Naive thymus-derived CD4-positive, alpha-beta T cell (primary cell): ENCODE results near the gene PPP2R5A. TPM values are rescaled to one million over a fixed set of nuclear protein-coding genes. Genes with fewer than 3 reads are reported as not detected.

ENCODE experiments used
- ATAC-seq: fragments of 150-1000 bp; cut with Tn5 transposase; 2 replicates; pipeline ENCODE4 v1.10.0; 2021; ENCODE audit warnings: mild to moderate bottlenecking, moderate library complexity
- CTCF ChIA-PET: fragments of 350-600 bp; sonication (Branson Sonifier 250); formaldehyde crosslinking; loops from one replicate; lab custom pipeline; 2021; ENCODE audit warnings: antibody characterized with exemption; lab: Charles Lee
- POLR2A ChIA-PET: fragments of 350-600 bp; sonication (Branson Sonifier 250); formaldehyde crosslinking; loops from one replicate; lab custom pipeline; 2021; ENCODE audit warnings: antibody characterized with exemption, inconsistent platforms; lab: Charles Lee
- DNase-seq, 9 donors: peaks; one replicate each; pipeline versions ENCODE4 v3.0.0 to v3.0.0-alpha.2; 2020 to 2022; ENCODE audit warnings: mixed read lengths in 1 of 9
- H3K27ac ChIP-seq: one replicate; pipeline ENCODE4 v1.7.0; 2013; ENCODE audit warnings: mild to moderate bottlenecking, low read depth, low read length, moderate library complexity
- H3K27me3 ChIP-seq, 2 donors: one replicate each; pipeline ENCODE4 v1.7.0; 2013; ENCODE audit warnings: low read length in 2 of 2, mild to moderate bottlenecking in 2 of 2, moderate library complexity in 2 of 2; ENCODE audit not compliant: control insufficient read depth in 2 of 2, insufficient read depth in 2 of 2
- H3K36me3 ChIP-seq, 3 experiments: 1 replicate in 2 of 3; 2 replicates in 1 of 3; pipeline ENCODE4 v1.7.0; 2013; ENCODE audit warnings: low read length in 3 of 3, mild to moderate bottlenecking in 3 of 3, moderate library complexity in 1 of 3; ENCODE audit not compliant: insufficient read depth in 3 of 3, control insufficient read depth in 2 of 3
- H3K4me1 ChIP-seq, 2 donors: one replicate each; pipeline ENCODE4 v1.7.0; 2013; ENCODE audit warnings: low read length in 2 of 2, mild to moderate bottlenecking in 2 of 2, moderate library complexity in 1 of 2; ENCODE audit not compliant: control insufficient read depth in 2 of 2, insufficient read depth in 2 of 2
- H3K4me3 ChIP-seq: 2 replicates; pipeline ENCODE4 v1.7.0; 2013; ENCODE audit warnings: mild to moderate bottlenecking, low read length
- H3K9me3 ChIP-seq, 3 experiments: 1 replicate in 2 of 3; 2 replicates in 1 of 3; pipeline ENCODE4 v1.7.0; 2013; ENCODE audit warnings: low read length in 3 of 3; ENCODE audit not compliant: control insufficient read depth in 2 of 3
- H3K27ac Mint-ChIP-seq, 9 donors: one replicate each; pipeline ENCODE4 v1.8.0; 2020 to 2022; ENCODE audit warnings: mixed read lengths in 9 of 9, mild to moderate bottlenecking in 8 of 9, moderate library complexity in 5 of 9, inconsistent platforms in 2 of 9
- H3K27me3 Mint-ChIP-seq, 5 donors: one replicate each; pipeline ENCODE4 v1.8.0; 2021 to 2022; ENCODE audit warnings: mixed read lengths in 5 of 5, mild to moderate bottlenecking in 1 of 5
- H3K36me3 Mint-ChIP-seq, 5 donors: one replicate each; pipeline ENCODE4 v1.8.0; 2020 to 2022; ENCODE audit warnings: mixed read lengths in 5 of 5, mild to moderate bottlenecking in 3 of 5, inconsistent platforms in 1 of 5
- H3K4me1 Mint-ChIP-seq, 7 donors: one replicate each; pipeline ENCODE4 v1.8.0; 2020 to 2022; ENCODE audit warnings: mixed read lengths in 7 of 7, mild to moderate bottlenecking in 3 of 7, inconsistent platforms in 1 of 7
- H3K4me3 Mint-ChIP-seq, 10 donors: one replicate each; pipeline ENCODE4 v1.8.0; 2020 to 2022; ENCODE audit warnings: mild to moderate bottlenecking in 10 of 10, mixed read lengths in 10 of 10, moderate library complexity in 6 of 10, inconsistent platforms in 2 of 10
- H3K9me3 Mint-ChIP-seq, 11 donors: one replicate each; pipeline ENCODE4 v1.8.0; 2020 to 2022; ENCODE audit warnings: mixed read lengths in 11 of 11, mild to moderate bottlenecking in 4 of 11, inconsistent platforms in 1 of 11, moderate library complexity in 1 of 11
- intact Hi-C, 2 donors: fragments of 100-400 bp; cut with micrococcal nuclease; formaldehyde crosslinking; loops; one replicate each; pipeline ENCODE4 v1.15.1; 2023
- polyA plus RNA-seq, 2 donors: library from polyadenylated mRNA; unstranded; fragments of 300-500 nt; fragmentation: Illumina TruSeq; gene quantifications; one replicate each; pipeline ENCODE4 v1.2.3, GENCODE V29; 2021
- total RNA-seq, 6 experiments: library from RNA in 5 of 6; stranded (reverse) in 5 of 6; gene quantifications; 1 replicate in 5 of 6; 2 replicates in 1 of 6; pipeline ENCODE4 v1.2.3 and lab custom pipeline; 2021 to 2026

PPP2R5A gene
- total and polyA plus RNA-seq, 7 experiments from 2014 or later = 22.9 to 52.7 (median 47.5) TPM

DNA sequence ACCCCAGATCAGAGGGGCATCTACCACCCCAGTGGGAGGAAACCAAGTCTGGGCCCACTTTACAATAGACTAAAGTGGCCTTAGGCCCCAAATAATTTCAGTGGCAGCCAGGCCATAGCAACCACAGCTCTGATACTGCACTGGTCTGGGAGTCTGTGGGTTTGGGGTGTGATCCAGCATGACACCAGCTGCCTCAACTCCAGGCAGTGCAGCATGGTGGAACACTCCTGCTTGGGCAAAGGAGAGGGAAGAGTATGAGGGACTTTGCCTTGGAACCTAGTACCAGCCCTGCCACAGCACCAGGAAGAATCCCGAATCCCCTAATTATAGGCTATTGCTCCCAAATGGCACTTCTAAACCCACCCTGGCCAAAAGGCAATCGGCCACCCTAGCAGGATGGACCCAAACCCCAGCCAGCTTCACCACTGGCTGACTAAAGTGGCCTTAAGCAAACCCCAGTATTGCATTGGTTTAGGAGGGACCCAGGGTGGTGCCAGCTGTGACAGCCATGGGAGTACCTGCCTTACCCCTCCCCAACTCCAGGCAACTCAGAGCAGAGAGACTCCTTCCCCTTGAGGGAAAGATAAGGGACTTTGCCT is 82.4 kb downstream of the PPP2R5A start:
- H3K36me3 ChIP-seq = peaks cover 0 to 40% (median 5%) of the 10 kb centered on the region in 3 experiments
- H3K4me1 ChIP-seq = no peaks in the 10 kb centered on the region
- DNase-seq = no peak
- Mint-ChIP-seq H3K4me3 (no peak overlapping the region), H3K27me3 (no peaks in the 10 kb centered on the region), H3K36me3 (peaks cover 3 to 62% (median 37%) of the 10 kb centered on the region in 5 donors), H3K9me3 (peaks cover 0 to 23% (median 3%) of the 10 kb centered on the region in 11 donors), H3K27ac (peak overlapping the region in 4 of 9 donors; percentile 13 to 62 (median 38)), H3K4me1 (peaks cover 0 to 9% (median 0%) of the 10 kb centered on the region in 7 donors)
- no peak overlapping the region for H3K4me3 ChIP-seq
- intact Hi-C loops = loop anchor here (1.0 to 5.0 kb wide), 11 partner anchors 77 to 687 kb away; partner anchors contain the start of genes DTL (in 2 of the 2), INTS7 (in 2 of the 2) and PPP2R5A (in 1 of the 2)
- no peaks in the 10 kb centered on the region for H3K27me3 ChIP-seq
- ChIA-PET POLR2A (no interaction called here), CTCF (interaction anchor here (1.0 to 7.4 kb wide), 6 partner anchors 9 to 687 kb away, joined by 3 to 63 read pairs (median 6); no protein-coding TSS in a partner anchor)
- no peaks in the 10 kb centered on the region for H3K9me3 ChIP-seq
- ATAC-seq = peak; percentile 43
- H3K27ac ChIP-seq = no peak overlapping the region

DNA sequence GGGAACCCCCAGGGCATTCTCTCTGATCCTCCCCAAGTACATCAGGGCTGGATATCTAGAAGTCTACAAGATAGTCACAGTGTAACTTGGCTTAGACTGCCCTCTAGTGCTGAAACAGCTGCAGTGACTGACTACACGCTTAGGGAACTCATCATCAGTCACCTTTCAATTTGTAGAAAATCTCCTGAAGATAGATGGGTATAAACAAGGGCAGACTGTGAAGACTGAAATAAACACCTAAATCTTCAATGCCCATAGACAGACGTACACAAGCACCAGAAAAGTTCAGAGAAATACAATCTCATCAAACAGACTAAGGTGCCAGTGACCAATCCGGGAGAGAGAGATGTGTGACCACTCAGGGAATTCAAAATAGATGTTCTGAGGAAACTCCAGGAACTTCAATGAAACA is 82.9 kb downstream of the PPP2R5A start:
- H3K27me3 ChIP-seq = no peaks in the 10 kb centered on the region
- H3K27ac Mint-ChIP-seq = peak overlapping the region in 4 of 9 donors; percentile 5 to 87 (median 52)
- H3K36me3 ChIP-seq = peaks cover 0 to 38% (median 5%) of the 10 kb centered on the region in 3 experiments
- peaks cover 0 to 26% (median 3%) of the 10 kb centered on the region in 11 donors for H3K9me3 Mint-ChIP-seq
- ATAC-seq = peak; percentile 95
- ChIA-PET CTCF (interaction anchor here (1.0 to 7.4 kb wide), 4 partner anchors 9 to 688 kb away, joined by 4 to 63 read pairs (median 12); no protein-coding TSS in a partner anchor), POLR2A (no interaction called here)
- intact Hi-C loops = loop anchor here (1.0 to 5.0 kb wide), 11 partner anchors 77 to 688 kb away; partner anchors contain the start of genes DTL (in 2 of the 2), INTS7 (in 2 of the 2) and PPP2R5A (in 1 of the 2)
- no peak overlapping the region for H3K4me3 ChIP-seq
- H3K9me3 ChIP-seq = no peaks in the 10 kb centered on the region
- H3K4me1 Mint-ChIP-seq = peaks cover 0 to 9% (median 0%) of the 10 kb centered on the region in 7 donors
- H3K27ac ChIP-seq = no peak overlapping the region
- peaks cover 3 to 67% (median 40%) of the 10 kb centered on the region in 5 donors for H3K36me3 Mint-ChIP-seq
- no peaks in the 10 kb centered on the region for H3K27me3 Mint-ChIP-seq
- no peaks in the 10 kb centered on the region for H3K4me1 ChIP-seq
- peak in 7 of 9 donors; percentile 34 to 67 (median 63) for DNase-seq
- H3K4me3 Mint-ChIP-seq = no peak overlapping the region

DNA sequence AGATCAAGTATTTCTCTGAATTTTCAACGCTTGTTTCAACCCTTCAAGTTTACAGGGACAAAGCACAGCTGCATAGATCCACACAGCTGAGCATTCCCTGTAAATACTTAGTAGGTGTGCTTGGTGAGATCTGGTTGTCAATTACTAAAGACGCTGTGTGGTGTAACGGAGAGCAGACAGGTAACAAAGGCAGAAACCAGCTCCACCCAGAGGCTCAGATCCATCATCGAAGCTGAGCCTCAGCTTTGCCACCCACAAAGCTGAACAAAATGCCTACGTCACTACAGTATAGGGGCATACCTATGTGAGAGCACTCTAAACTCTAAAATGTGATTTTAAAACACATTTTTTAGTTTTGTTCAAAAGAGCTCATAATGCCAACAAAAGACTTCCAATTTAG is 90.8 kb downstream of the PPP2R5A start:
- peaks cover 0 to 76% (median 42%) of the 10 kb centered on the region in 5 donors for H3K36me3 Mint-ChIP-seq
- intact Hi-C loops = no loop called here

DNA sequence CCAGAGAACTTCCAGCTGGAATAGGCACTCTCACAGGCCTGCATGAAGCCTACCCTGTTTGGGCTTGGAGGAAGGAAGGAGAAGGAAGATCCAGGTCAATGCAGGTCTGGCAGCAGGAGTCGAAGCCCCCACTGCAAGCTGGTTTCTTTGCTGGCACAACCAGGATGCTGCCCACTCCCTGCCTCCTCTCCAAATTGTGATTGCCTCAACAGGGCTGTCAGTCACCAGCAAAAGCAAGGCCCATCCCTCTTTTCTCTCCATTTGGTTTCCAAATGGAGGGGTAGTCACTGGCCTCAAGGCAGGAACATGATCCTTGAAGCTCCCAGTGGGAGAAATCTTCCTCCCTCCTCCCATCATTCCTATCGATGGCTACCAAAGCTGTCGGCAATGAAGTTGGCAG is 92.4 kb downstream of the PPP2R5A start:
- intact Hi-C loops = no loop called here
- DNase-seq (no peak), ATAC-seq (no peak)
- no peak overlapping the region for H3K4me3 Mint-ChIP-seq
- peak overlapping the region in 3 of 9 donors; percentile 38 to 53 (median 44) for H3K27ac Mint-ChIP-seq
- Histone ChIP-seq H3K27ac (no peak overlapping the region), H3K9me3 (no peaks in the 10 kb centered on the region), H3K4me3 (no peak overlapping the region), H3K4me1 (no peaks in the 10 kb centered on the region), H3K27me3 (no peaks in the 10 kb centered on the region), H3K36me3 (peaks cover 0 to 57% (median 4%) of the 10 kb centered on the region in 3 experiments)
- H3K27me3 Mint-ChIP-seq = no peaks in the 10 kb centered on the region
- peaks cover 0 to 77% (median 28%) of the 10 kb centered on the region in 5 donors for H3K36me3 Mint-ChIP-seq
- H3K9me3 Mint-ChIP-seq = peaks cover 0 to 7% (median 0%) of the 10 kb centered on the region in 11 donors
- POLR2A ChIA-PET = no interaction called here
- CTCF ChIA-PET = interaction anchor here (2.7 kb wide), 1 partner anchor 11 kb away, joined by 18 read pairs; no protein-coding TSS in a partner anchor
- no peaks in the 10 kb centered on the region for H3K4me1 Mint-ChIP-seq

More for the DNA sequence above, 90.8 kb downstream of the PPP2R5A start:
- ATAC-seq (no peak), DNase-seq (no peak)
- ChIA-PET CTCF (interaction anchor here (0.5 to 2.7 kb wide), 2 partner anchors 9 to 1265 kb away, joined by 4 to 18 read pairs; no protein-coding TSS in a partner anchor), POLR2A (no interaction called here)
- H3K27me3 ChIP-seq = no peaks in the 10 kb centered on the region
- Mint-ChIP-seq H3K27ac (peak overlapping the region in 4 of 9 donors; percentile 3 to 56 (median 18)), H3K4me3 (no peak overlapping the region), H3K9me3 (peaks cover 0 to 17% (median 2%) of the 10 kb centered on the region in 11 donors), H3K4me1 (peaks cover 0 to 4% (median 0%) of the 10 kb centered on the region in 7 donors), H3K27me3 (no peaks in the 10 kb centered on the region)
- no peaks in the 10 kb centered on the region for H3K4me1 ChIP-seq
- no peaks in the 10 kb centered on the region for H3K9me3 ChIP-seq
- peaks cover 0 to 45% (median 4%) of the 10 kb centered on the region in 3 experiments for H3K36me3 ChIP-seq
- no peak overlapping the region for H3K27ac ChIP-seq
- H3K4me3 ChIP-seq = no peak overlapping the region

DNA sequence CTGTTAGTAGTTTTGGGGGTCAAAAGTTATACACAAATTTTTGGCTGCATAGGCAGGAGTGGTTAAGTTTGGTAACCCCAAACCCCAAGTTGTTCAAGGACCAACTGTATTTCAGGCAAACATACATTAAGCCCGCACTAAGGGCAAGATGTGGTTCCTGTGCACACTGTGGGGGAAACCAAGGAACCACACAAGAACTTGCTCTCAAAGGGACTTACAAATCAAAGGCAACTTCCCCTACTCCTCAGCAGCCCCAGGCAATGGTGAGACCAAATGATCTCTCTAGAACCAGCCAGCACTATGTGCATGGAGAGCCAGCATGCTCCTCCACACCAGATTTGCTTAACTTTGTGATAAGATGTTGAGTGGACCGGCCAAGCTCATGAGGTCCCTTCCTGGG is 94.2 kb downstream of the PPP2R5A start:
- ChIA-PET POLR2A (no interaction called here), CTCF (interaction anchor here (1.1 kb wide), 1 partner anchor 76 kb away, joined by 3 read pairs; no protein-coding TSS in a partner anchor)
- Histone ChIP-seq H3K4me1 (no peaks in the 10 kb centered on the region), H3K4me3 (no peak overlapping the region), H3K27me3 (no peaks in the 10 kb centered on the region), H3K27ac (no peak overlapping the region), H3K9me3 (no peaks in the 10 kb centered on the region), H3K36me3 (peaks cover 0 to 69% (median 4%) of the 10 kb centered on the region in 3 experiments)
- ATAC-seq (no peak), DNase-seq (no peak)
- H3K9me3 Mint-ChIP-seq = peaks cover 0 to 1% (median 0%) of the 10 kb centered on the region in 11 donors
- H3K4me1 Mint-ChIP-seq = no peaks in the 10 kb centered on the region
- peaks cover 7 to 71% (median 20%) of the 10 kb centered on the region in 5 donors for H3K36me3 Mint-ChIP-seq
- no peaks in the 10 kb centered on the region for H3K27me3 Mint-ChIP-seq
- intact Hi-C loops = no loop called here
- H3K4me3 Mint-ChIP-seq = no peak overlapping the region
- peak overlapping the region in 4 of 9 donors; percentile 4 to 78 (median 15) for H3K27ac Mint-ChIP-seq

DNA sequence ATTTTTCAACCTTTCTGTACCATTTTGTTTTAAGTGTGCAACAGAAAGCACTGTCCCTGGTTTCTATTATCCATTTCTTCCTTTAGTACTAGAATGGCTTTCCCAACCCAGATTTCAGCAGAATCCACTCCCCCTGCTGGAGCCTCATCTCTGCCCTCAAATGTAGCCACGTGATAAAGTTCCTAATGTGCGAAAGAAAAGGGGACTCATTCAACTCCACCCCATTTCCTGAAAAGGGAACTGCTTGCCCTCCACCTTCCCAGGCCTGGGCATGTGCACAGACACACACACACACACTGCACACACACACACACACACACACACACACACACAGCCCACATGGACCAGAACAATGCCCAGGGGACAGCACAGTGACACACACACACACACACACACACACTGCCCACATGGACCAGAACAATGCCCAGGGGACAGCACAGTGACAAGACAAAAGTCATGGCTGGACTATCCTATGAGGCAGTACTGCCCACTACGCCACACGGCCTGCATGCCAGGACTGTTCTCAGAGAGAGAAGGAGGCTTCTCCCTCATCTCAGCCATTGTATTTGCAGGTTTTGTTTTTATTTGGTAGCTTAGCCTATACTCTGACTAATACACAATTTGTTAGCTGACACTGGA is 96.3 kb downstream of the PPP2R5A start:
- H3K27ac Mint-ChIP-seq = peak overlapping the region in 2 of 9 donors; percentile 43 to 73

More for the DNA sequence above, 96.3 kb downstream of the PPP2R5A start:
- ATAC-seq = no peak
- Mint-ChIP-seq H3K27me3 (no peaks in the 10 kb centered on the region), H3K36me3 (peaks cover 13 to 83% (median 27%) of the 10 kb centered on the region in 5 donors), H3K9me3 (no peaks in the 10 kb centered on the region), H3K4me3 (no peak overlapping the region), H3K4me1 (peaks cover 0 to 6% (median 0%) of the 10 kb centered on the region in 7 donors)
- peaks cover 0 to 3% of the 10 kb centered on the region in 2 donors for H3K4me1 ChIP-seq
- no peak for DNase-seq
- no peak overlapping the region for H3K4me3 ChIP-seq
- CTCF ChIA-PET = interaction anchor here (0.7 kb wide), 1 partner anchor 74 kb away, joined by 4 read pairs; no protein-coding TSS in a partner anchor
- no peaks in the 10 kb centered on the region for H3K27me3 ChIP-seq
- POLR2A ChIA-PET = no interaction called here
- intact Hi-C loops = no loop called here
- peaks cover 0 to 84% (median 10%) of the 10 kb centered on the region in 3 experiments for H3K36me3 ChIP-seq
- no peaks in the 10 kb centered on the region for H3K9me3 ChIP-seq
- H3K27ac ChIP-seq = no peak overlapping the region
